KMS-11 (cell line): ENCODE measurements around the gene LRRC8B.

Experiments
- H2AFZ ChIP-seq: fragments of 200-600 bp; sonication (generic); 2 replicates; pipeline ENCODE4 v1.6.1; 2016; ENCODE audit warnings: antibody characterized with exemption, mixed run types, low read depth
- H3K27ac ChIP-seq: fragments of 200-600 bp; sonication (generic); 2 replicates; pipeline ENCODE4 v1.6.1; 2016; ENCODE audit warnings: mild to moderate bottlenecking, mixed run types
- H3K27me3 ChIP-seq: fragments of 200-600 bp; sonication (generic); 2 replicates; pipeline ENCODE4 v1.6.1; 2017; ENCODE audit warnings: mild to moderate bottlenecking, low read depth, mixed run types, moderate library complexity; ENCODE audit not compliant: insufficient read depth
- H3K36me3 ChIP-seq: fragments of 200-600 bp; sonication (generic); 2 replicates; pipeline ENCODE4 v1.6.1; 2017; ENCODE audit warnings: mild to moderate bottlenecking, mixed run types; ENCODE audit not compliant: insufficient read depth
- H3K4me1 ChIP-seq: fragments of 200-600 bp; sonication (generic); 2 replicates; pipeline ENCODE4 v1.6.1; 2016; ENCODE audit warnings: mild to moderate bottlenecking, low read depth, mixed run types; ENCODE audit not compliant: poor library complexity, severe bottlenecking
- H3K4me2 ChIP-seq: fragments of 200-600 bp; sonication (generic); 2 replicates; pipeline ENCODE4 v1.7.0; 2016; ENCODE audit warnings: mild to moderate bottlenecking, mixed run types
- H3K4me3 ChIP-seq: fragments of 200-600 bp; sonication (generic); IDR thresholded peaks from 2 replicates; pipeline ENCODE4 v1.6.1; 2017; ENCODE audit warnings: low read depth, low read length, mixed read lengths; ENCODE audit not compliant: insufficient read depth
- H3K79me2 ChIP-seq: fragments of 200-600 bp; sonication (generic); 2 replicates; pipeline ENCODE4 v1.6.1; 2016; ENCODE audit warnings: low read depth, mixed run types; ENCODE audit not compliant: insufficient read depth
- H3K9ac ChIP-seq: fragments of 200-600 bp; sonication (generic); 2 replicates; pipeline ENCODE4 v1.6.1; 2016; ENCODE audit warnings: mild to moderate bottlenecking, mixed run types
- H4K20me1 ChIP-seq: fragments of 200-600 bp; sonication (generic); 2 replicates; pipeline ENCODE4 v1.6.1; 2016; ENCODE audit warnings: mild to moderate bottlenecking, mixed run types; ENCODE audit not compliant: insufficient read depth
- CTCF ChIP-seq: fragments of 200-600 bp; sonication (generic); conservative IDR thresholded peaks from 2 replicates; pipeline ENCODE4 v1.6.1; 2017; ENCODE audit warnings: low read depth, mild to moderate bottlenecking, antibody characterized with exemption, low read length, moderate library complexity, mixed read lengths

LRRC8B gene

GRCh38 chr1:89563957-89564604 is 39.5 kb downstream of the LRRC8B start:
- no peaks in the 10 kb centered on the region for H3K36me3 ChIP-seq
- no peak for TF ChIP-seq CTCF
- H3K4me2 ChIP-seq: no peak overlapping the region
- no peaks in the 10 kb centered on the region for H3K4me1 ChIP-seq
- H3K27me3 ChIP-seq: no peaks in the 10 kb centered on the region
- no peak overlapping the region for H2AFZ ChIP-seq
- H3K9ac ChIP-seq: no peak overlapping the region
- no peaks in the 10 kb centered on the region for H3K79me2 ChIP-seq
- H4K20me1 ChIP-seq: no peaks in the 10 kb centered on the region
- no peak overlapping the region for H3K27ac ChIP-seq
- H3K4me3 ChIP-seq: no peak overlapping the region

- Histone ChIP-seq H3K79me2 (no peaks in the 10 kb centered on the region), H3K36me3 (no peaks in the 10 kb centered on the region), H3K9ac (no peak overlapping the region), H3K4me2 (no peak overlapping the region), H3K27me3 (no peaks in the 10 kb centered on the region), H3K27ac (no peak overlapping the region), H3K4me1 (no peaks in the 10 kb centered on the region), H3K4me3 (no peak overlapping the region), H2AFZ (no peak overlapping the region), H4K20me1 (no peaks in the 10 kb centered on the region)
- no peak for TF ChIP-seq CTCF
Measured at GRCh38 chr1:89565521-89565920, 40.9 kb downstream of the LRRC8B start.

GRCh38 chr1:89566761-89567174 is 42.1 kb downstream of the LRRC8B start:
- no peak overlapping the region for H3K27ac ChIP-seq
- no peak overlapping the region for H3K4me2 ChIP-seq
- H3K9ac ChIP-seq: no peak overlapping the region
- H3K4me3 ChIP-seq: no peak overlapping the region
- no peak for TF ChIP-seq CTCF
- H3K36me3 ChIP-seq: no peaks in the 10 kb centered on the region
- no peaks in the 10 kb centered on the region for H3K4me1 ChIP-seq
- H3K79me2 ChIP-seq: no peaks in the 10 kb centered on the region
- no peaks in the 10 kb centered on the region for H3K27me3 ChIP-seq
- no peak overlapping the region for H2AFZ ChIP-seq
- H4K20me1 ChIP-seq: no peaks in the 10 kb centered on the region

GRCh38 chr1:89567797-89568196 is 43.2 kb downstream of the LRRC8B start:
- Histone ChIP-seq H2AFZ (no peak overlapping the region), H3K9ac (no peak overlapping the region), H3K4me1 (no peaks in the 10 kb centered on the region), H3K4me3 (no peak overlapping the region), H3K27ac (no peak overlapping the region), H3K36me3 (no peaks in the 10 kb centered on the region), H3K27me3 (no peaks in the 10 kb centered on the region), H4K20me1 (no peaks in the 10 kb centered on the region), H3K79me2 (no peaks in the 10 kb centered on the region), H3K4me2 (no peak overlapping the region)
- no peak for TF ChIP-seq CTCF
